HepG2 (cell line): ENCODE data around the gene TTLL4. TPM values are rescaled to one million over a fixed set of nuclear protein-coding genes. Genes with fewer than 3 reads are reported as not detected.
A peak's percentile ranks its signal among the peaks of the same experiment; 100 is the strongest.

ENCODE experiments used
- KLF9 ChIP-seq: IDR thresholded peaks from 2 replicates; pipeline ENCODE4 v1.6.1; 2016; ENCODE audit warnings: low read depth
- NR2C2 ChIP-seq: sonication (generic); formaldehyde crosslinking; IDR thresholded peaks from 2 replicates; pipeline ENCODE4 v1.4.0; 2020; ENCODE audit warnings: missing genetic modification reagents, mild to moderate bottlenecking, moderate library complexity, borderline replicate concordance
- POGZ ChIP-seq: sonication (generic); formaldehyde crosslinking; IDR thresholded peaks from 2 replicates; pipeline ENCODE4 v1.4.0; 2020; ENCODE audit warnings: mild to moderate bottlenecking, missing genetic modification reagents
- ZMYM3 ChIP-seq: sonication (generic); formaldehyde crosslinking; IDR thresholded peaks from 2 replicates; pipeline ENCODE4 v1.5.1; 2020; ENCODE audit warnings: mild to moderate bottlenecking, missing genetic modification reagents
- ZNF3 ChIP-seq: IDR thresholded peaks from 2 replicates; pipeline ENCODE4 v1.7.0; 2017; ENCODE audit warnings: inconsistent platforms
- ZNF329 ChIP-seq: sonication (generic); formaldehyde crosslinking; IDR thresholded peaks from 2 replicates; pipeline ENCODE4 v1.9.0; 2021; ENCODE audit warnings: low read depth, mild to moderate bottlenecking, missing genetic modification reagents
- ZNF660 ChIP-seq: sonication (generic); formaldehyde crosslinking; IDR thresholded peaks from 2 replicates; pipeline ENCODE4 v1.5.1; 2020; ENCODE audit warnings: mild to moderate bottlenecking, low read depth, missing genetic modification reagents, borderline replicate concordance
- ZNF850 ChIP-seq: sonication (generic); formaldehyde crosslinking; conservative IDR thresholded peaks from 2 replicates; pipeline ENCODE4 v1.9.0; 2021; ENCODE audit warnings: mild to moderate bottlenecking, missing genetic modification reagents
- ZNF878 ChIP-seq: sonication (generic); formaldehyde crosslinking; IDR thresholded peaks from 2 replicates; pipeline ENCODE4 v1.8.1; 2023; ENCODE audit warnings: mild to moderate bottlenecking, missing genetic modification reagents, moderate library complexity
- ZNF891 ChIP-seq: sonication (generic); formaldehyde crosslinking; IDR thresholded peaks from 2 replicates; pipeline ENCODE4 v1.5.0; 2020; ENCODE audit warnings: mild to moderate bottlenecking, missing genetic modification reagents
- ZSCAN9 ChIP-seq: IDR thresholded peaks from 2 replicates; pipeline ENCODE4 v1.6.1; 2016; ENCODE audit warnings: borderline replicate concordance
- polyA plus RNA-seq, 8 experiments: library from polyadenylated mRNA; depleted of rRNA in 3 of 8; stranded (reverse) in 7 of 8; unstranded in 1 of 8; fragments of >200 nt; fragmentation: Illumina TruSeq in 4 of 8; extraction: Trizol in 4 of 8; gene quantifications; 2 replicates each; pipeline versions ENCODE4 v1.2.1 to v1.2.3, GENCODE V29; 2011 to 2016; ENCODE audit warnings: low read depth in 4 of 8, missing spikeins in 1 of 8, mixed read lengths in 1 of 8; ENCODE audit not compliant: insufficient read depth in 1 of 8
- total RNA-seq, 5 experiments: library from RNA; depleted of rRNA; stranded (reverse); fragments of >200 nt; fragmentation: Illumina TruSeq; extraction: Trizol; gene quantifications; 2 replicates each; pipeline ENCODE4 v1.2.3, GENCODE V29; 2016; ENCODE audit warnings: low read depth in 1 of 5
- TF ChIP-seq, protein P1 (sequence below): sonication (generic); formaldehyde crosslinking; IDR thresholded peaks from 2 replicates; pipeline ENCODE4 v1.4.0; 2020; ENCODE audit warnings: missing genetic modification reagents, mild to moderate bottlenecking, borderline replicate concordance
- TF ChIP-seq, protein P2 (sequence below): sonication (generic); formaldehyde crosslinking; IDR thresholded peaks from 2 replicates; pipeline ENCODE4 v1.8.1; 2022; ENCODE audit warnings: mild to moderate bottlenecking, missing genetic modification reagents
- TF ChIP-seq, protein P3 (sequence below): sonication (generic); formaldehyde crosslinking; IDR thresholded peaks from 2 replicates; pipeline ENCODE4 v1.5.0; 2020; ENCODE audit warnings: missing genetic modification reagents, mild to moderate bottlenecking, borderline replicate concordance
- TF ChIP-seq, protein P4 (sequence below): sonication (generic); formaldehyde crosslinking; IDR thresholded peaks from 2 replicates; pipeline ENCODE4 v1.9.0; 2022; ENCODE audit warnings: missing genetic modification reagents, mild to moderate bottlenecking, borderline replicate concordance
- TF ChIP-seq, protein P5 (sequence below): sonication (generic); formaldehyde crosslinking; IDR thresholded peaks from 2 replicates; pipeline ENCODE4 v1.4.0; 2020; ENCODE audit warnings: missing genetic modification reagents
- TF ChIP-seq, protein P6 (sequence below): sonication (generic); formaldehyde crosslinking; IDR thresholded peaks from 2 replicates; pipeline ENCODE4 v1.9.0; 2022; ENCODE audit warnings: low read depth, missing genetic modification reagents

Gene TTLL4
- total and polyA plus RNA-seq, 2 of the 13 experiments (the other 11 are each of a cell fraction or from before 2014, with no cell fraction given) = 77.5 to 84.6 TPM

DNA sequence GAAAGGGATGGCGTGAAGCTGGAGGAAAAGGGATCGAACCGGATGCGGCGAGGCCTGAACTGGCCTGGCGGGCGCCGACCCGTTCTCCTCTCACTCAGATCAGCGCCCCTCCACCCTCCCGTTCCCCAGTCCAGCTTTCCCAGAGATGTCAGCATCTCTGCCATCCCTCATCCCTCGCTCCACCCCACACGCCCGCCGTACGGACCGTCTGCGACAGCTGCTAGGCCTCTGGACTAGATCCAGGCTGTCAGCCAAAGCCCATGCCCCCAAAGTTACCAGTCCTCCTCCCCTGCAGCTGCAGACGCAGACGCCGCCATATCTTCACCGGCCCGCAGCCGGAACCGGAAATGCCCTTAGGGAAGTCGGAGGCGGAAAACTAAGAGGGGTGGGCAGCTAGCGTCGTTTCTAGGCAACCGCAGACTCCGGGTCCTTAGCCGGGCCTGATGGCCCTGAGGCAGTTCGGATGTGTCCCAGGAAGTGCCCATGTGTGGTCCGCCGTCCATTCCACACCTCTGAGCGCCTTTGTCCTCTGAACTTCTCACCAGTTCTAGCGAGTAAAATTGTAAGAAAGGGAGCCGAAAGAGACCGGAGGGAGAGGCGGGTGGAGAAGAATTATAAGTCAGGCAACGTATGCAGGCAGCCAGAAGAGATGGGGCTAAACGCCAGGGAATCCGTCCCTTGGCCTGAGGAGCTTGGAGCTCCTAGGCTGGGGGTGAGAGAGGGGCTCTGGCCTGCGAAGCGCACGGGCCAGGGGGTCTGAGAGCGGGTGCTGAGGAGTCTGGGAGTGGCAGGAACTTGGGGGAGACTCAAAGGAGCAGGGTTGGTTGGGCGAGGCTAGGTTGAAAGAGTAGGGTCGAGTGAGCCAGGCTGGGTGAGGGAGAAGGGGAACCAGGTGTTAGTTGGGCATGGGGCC, 38.7 kb upstream of the TTLL4 start, which contains the start of the genes RNF25 and STK36 (continued):
- TF ChIP-seq, protein P1, sequence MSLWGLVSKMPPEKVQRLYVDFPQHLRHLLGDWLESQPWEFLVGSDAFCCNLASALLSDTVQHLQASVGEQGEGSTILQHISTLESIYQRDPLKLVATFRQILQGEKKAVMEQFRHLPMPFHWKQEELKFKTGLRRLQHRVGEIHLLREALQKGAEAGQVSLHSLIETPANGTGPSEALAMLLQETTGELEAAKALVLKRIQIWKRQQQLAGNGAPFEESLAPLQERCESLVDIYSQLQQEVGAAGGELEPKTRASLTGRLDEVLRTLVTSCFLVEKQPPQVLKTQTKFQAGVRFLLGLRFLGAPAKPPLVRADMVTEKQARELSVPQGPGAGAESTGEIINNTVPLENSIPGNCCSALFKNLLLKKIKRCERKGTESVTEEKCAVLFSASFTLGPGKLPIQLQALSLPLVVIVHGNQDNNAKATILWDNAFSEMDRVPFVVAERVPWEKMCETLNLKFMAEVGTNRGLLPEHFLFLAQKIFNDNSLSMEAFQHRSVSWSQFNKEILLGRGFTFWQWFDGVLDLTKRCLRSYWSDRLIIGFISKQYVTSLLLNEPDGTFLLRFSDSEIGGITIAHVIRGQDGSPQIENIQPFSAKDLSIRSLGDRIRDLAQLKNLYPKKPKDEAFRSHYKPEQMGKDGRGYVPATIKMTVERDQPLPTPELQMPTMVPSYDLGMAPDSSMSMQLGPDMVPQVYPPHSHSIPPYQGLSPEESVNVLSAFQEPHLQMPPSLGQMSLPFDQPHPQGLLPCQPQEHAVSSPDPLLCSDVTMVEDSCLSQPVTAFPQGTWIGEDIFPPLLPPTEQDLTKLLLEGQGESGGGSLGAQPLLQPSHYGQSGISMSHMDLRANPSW = peak; percentile 15; the same call in 1 of the 2 replicates
- TF ChIP-seq ZNF3 (no peak), ZNF891 (CRISPR knock-in tag) (peak; percentile 19; the same call in 1 of the 2 replicates), ZNF878 (no peak), POGZ (CRISPR knock-in tag) (peak; percentile 68), ZNF329 (CRISPR knock-in tag) (no peak; the same call in 1 of the 2 replicates), ZNF660 (CRISPR knock-in tag) (peak; percentile 41; the same call in 1 of the 2 replicates), ZMYM3 (CRISPR knock-in tag) (0 out of 2 replicates have a peak, but pooled peaks have one; percentile 53), KLF9 (0 out of 2 replicates have a peak, but pooled peaks have one; percentile 45), NR2C2 (CRISPR knock-in tag) (peak; percentile 83), ZSCAN9 (peak; percentile 41; the same call in 1 of the 2 replicates), ZNF850 (CRISPR knock-in tag) (no peak)
- TF ChIP-seq, protein P2, sequence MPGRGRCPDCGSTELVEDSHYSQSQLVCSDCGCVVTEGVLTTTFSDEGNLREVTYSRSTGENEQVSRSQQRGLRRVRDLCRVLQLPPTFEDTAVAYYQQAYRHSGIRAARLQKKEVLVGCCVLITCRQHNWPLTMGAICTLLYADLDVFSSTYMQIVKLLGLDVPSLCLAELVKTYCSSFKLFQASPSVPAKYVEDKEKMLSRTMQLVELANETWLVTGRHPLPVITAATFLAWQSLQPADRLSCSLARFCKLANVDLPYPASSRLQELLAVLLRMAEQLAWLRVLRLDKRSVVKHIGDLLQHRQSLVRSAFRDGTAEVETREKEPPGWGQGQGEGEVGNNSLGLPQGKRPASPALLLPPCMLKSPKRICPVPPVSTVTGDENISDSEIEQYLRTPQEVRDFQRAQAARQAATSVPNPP (CRISPR knock-in tag) = peak; percentile 62; the same call in 1 of the 2 replicates
- TF ChIP-seq, protein P3, sequence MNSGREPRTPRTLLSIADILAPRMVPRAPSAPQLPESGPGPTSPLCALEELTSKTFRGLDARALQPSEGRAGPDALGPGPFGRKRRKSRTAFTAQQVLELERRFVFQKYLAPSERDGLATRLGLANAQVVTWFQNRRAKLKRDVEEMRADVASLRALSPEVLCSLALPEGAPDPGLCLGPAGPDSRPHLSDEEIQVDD (CRISPR knock-in tag) = peak; percentile 87; the same call in 1 of the 2 replicates
- TF ChIP-seq, protein P4, sequence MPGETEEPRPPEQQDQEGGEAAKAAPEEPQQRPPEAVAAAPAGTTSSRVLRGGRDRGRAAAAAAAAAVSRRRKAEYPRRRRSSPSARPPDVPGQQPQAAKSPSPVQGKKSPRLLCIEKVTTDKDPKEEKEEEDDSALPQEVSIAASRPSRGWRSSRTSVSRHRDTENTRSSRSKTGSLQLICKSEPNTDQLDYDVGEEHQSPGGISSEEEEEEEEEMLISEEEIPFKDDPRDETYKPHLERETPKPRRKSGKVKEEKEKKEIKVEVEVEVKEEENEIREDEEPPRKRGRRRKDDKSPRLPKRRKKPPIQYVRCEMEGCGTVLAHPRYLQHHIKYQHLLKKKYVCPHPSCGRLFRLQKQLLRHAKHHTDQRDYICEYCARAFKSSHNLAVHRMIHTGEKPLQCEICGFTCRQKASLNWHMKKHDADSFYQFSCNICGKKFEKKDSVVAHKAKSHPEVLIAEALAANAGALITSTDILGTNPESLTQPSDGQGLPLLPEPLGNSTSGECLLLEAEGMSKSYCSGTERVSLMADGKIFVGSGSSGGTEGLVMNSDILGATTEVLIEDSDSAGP = peak; percentile 91
- TF ChIP-seq, protein P5, sequence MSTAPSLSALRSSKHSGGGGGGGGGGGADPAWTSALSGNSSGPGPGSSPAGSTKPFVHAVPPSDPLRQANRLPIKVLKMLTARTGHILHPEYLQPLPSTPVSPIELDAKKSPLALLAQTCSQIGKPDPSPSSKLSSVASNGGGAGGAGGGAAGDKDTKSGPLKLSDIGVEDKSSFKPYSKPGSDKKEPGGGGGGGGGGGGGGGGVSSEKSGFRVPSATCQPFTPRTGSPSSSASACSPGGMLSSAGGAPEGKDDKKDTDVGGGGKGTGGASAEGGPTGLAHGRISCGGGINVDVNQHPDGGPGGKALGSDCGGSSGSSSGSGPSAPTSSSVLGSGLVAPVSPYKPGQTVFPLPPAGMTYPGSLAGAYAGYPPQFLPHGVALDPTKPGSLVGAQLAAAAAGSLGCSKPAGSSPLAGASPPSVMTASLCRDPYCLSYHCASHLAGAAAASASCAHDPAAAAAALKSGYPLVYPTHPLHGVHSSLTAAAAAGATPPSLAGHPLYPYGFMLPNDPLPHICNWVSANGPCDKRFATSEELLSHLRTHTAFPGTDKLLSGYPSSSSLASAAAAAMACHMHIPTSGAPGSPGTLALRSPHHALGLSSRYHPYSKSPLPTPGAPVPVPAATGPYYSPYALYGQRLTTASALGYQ (CRISPR knock-in tag) = no peak
- TF ChIP-seq, protein P6, sequence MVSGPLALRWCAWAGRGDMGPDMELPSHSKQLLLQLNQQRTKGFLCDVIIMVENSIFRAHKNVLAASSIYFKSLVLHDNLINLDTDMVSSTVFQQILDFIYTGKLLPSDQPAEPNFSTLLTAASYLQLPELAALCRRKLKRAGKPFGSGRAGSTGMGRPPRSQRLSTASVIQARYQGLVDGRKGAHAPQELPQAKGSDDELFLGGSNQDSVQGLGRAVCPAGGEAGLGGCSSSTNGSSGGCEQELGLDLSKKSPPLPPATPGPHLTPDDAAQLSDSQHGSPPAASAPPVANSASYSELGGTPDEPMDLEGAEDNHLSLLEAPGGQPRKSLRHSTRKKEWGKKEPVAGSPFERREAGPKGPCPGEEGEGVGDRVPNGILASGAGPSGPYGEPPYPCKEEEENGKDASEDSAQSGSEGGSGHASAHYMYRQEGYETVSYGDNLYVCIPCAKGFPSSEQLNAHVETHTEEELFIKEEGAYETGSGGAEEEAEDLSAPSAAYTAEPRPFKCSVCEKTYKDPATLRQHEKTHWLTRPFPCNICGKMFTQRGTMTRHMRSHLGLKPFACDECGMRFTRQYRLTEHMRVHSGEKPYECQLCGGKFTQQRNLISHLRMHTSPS (CRISPR knock-in tag) = no peak; the same call in 1 of the 2 replicates
